SKM-1 (cell line): ENCODE measurements around the gene GRK1.

Experiments used
- DNase-seq: peaks from one replicate; lab custom pipeline; 2025; ENCODE audit not compliant: unreplicated experiment; lab: John Stamatoyannopoulos, UW

Gene GRK1

DNA sequence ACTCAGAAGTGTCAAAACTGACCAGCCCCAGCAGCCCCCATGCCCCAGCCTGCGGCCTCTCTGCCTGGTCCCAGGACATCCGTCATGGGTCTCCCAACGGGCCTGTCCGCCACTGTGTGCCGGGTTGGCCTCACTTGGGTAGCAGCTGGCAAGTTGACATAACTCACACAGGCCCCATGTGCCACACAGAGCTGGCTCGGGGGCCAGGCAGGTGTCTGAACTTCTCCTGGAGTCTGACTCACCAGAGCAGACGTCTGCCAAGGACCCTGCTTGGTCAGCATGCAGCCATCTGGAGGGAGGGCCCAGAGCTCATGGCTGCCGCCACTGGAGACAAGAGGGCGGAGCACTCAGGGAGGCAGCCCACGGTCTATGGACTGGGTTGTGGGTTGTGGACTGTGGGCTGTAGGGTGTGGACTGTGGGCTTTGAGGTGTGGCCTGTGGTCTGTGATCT lies 60.0 kb downstream of the GRK1 start:
- DNase-seq = no peak

DNA sequence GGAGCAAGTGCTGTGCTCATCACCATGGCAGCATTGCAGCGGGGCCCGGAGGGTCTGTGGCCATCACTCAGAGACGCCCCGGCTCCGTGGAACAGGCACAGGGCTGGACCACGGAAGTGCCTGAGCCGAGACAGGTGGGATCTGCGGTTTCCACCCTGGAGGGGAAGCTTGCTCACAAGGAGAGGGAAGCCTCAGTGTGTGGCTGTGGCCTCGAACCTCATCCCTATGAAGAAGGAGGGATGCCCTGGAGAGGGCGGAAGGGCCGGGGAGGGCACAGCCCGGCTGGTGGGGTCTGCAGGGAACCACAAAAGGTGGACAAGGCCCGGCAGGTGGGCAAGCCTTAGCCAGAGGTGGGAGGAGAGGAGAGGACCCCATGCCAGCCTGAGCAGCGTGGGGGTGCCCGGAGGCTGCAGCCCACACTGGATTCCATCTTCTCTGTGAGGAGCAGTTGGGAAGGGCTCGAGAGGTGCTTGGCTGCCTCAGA lies 61.6 kb downstream of the GRK1 start:
- no peak for DNase-seq

DNA sequence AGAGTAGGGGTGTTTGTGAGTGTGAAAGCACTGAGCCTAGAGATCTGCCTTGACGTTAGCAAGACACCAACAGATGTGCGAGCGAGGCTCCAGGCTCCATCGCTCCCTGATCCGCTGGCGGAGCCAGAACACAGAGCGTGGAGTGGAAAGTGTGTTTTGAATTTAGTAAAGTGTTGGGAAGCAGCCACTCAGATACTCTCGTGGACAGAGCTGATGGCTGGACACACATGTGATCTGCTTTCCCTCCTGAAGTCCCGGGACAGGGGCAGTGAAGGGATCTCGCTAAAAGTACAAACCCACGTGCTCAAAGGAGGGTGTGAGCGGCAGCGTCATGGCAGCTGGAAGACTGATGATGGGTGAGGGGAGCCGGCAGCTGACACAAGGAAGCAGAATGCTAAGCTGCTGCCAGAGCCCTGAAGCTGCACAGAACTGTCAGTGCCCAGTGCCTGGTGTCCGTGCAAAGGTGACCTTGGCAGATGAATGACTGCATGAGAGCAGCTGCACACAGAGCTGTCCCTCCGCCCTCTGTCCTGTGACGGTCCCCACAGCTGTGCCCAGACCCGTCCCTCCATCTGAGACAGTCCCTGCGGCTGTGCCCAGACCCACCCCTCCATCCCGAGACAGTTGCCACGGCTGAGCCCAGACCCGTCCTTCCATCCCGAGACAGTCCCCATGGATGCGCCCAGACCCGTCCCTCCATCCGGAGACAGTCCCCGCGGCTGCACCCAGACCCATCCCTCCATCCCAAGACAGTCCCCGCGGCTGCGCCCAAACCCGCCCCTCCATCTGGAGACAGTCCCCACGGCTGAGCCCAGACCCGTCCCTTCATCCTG lies 62.4 kb downstream of the GRK1 start:
- no peak for DNase-seq

DNA sequence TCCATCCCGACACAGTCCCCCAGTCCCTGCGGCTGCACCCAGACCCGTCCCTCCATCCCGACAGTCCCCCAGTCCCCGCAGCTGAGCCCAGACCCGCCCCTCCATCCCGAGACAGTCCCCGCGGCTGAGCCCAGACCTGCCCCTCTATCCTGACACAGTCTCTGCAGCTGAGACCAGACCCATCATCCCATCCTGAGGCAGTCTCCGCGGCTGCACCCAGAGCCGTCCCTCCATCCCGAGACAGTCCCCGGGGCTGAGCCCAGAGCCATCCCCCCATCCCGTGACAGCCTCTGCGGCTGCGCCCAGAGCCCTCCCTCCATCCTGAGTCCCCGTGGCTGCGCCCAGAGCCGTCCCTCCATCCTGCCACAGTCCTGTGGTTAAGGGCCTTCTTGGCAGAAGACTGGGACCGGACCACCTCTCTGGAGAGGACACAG lies 63.3 kb downstream of the GRK1 start:
- DNase-seq = no peak

DNA sequence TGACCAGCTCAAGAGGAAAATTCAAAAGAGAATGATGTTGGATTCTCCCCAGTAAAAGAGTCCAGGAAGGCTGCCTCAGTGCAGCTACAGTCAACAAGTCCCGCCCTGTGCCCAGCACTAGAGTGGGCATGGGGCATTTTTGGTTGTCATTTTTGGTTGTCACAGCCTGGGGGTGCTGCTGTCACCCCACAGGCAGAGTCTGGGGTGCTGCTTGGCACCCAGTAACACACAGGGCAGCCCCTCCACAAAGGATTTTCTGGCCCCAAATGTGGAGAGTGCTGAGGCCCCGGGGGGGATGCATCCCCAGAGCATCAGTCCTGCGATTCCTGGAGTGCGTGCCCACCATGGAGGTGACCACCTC lies 63.8 kb downstream of the GRK1 start:
- DNase-seq = no peak

DNA sequence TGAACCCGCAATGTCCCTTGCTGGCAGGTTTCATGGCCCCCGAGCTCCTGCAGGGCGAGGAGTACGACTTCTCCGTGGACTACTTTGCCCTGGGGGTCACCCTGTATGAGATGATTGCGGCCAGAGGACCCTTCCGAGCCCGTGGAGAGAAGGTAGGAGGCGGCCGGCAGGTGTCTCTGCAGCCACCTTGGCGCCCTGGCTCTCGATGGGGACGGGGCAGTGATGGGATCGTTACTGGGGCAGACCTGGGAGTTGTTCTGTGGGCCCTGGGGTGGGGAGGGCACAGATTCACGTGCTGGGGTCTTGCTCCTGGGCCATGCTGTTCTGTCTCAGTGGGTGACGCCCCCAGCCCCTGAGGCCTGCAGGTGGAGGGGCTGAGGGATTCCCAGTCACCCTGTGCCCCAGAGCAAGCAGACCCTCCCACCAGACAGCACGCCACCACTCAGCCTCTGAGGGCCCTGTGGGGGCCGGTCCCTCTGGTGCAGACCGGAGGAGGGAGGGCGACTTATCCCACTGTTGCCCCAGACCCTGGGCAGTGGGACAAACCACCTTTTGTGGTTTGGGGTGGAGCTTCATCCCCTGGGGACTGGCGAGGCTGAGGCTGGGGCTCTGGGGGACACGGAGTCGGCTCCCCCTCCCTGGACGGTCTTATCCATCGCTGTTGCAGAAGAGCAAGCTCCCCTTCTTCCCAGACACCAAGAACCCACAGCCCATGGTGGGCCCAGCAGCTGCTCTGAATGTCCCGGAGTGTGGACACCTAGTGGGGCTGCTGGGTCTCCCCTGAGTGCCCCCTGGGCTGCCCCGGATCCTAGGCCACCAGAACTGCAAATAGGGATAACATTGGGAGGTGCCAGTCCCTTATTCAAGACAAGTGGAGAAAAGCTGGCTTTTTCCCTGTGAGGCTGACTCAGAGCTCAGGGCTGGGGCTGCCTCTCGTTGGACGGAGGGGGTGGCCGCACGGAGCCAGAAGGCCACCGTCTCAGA lies 64.5 kb downstream of the GRK1 start:
- DNase-seq = no peak

DNA sequence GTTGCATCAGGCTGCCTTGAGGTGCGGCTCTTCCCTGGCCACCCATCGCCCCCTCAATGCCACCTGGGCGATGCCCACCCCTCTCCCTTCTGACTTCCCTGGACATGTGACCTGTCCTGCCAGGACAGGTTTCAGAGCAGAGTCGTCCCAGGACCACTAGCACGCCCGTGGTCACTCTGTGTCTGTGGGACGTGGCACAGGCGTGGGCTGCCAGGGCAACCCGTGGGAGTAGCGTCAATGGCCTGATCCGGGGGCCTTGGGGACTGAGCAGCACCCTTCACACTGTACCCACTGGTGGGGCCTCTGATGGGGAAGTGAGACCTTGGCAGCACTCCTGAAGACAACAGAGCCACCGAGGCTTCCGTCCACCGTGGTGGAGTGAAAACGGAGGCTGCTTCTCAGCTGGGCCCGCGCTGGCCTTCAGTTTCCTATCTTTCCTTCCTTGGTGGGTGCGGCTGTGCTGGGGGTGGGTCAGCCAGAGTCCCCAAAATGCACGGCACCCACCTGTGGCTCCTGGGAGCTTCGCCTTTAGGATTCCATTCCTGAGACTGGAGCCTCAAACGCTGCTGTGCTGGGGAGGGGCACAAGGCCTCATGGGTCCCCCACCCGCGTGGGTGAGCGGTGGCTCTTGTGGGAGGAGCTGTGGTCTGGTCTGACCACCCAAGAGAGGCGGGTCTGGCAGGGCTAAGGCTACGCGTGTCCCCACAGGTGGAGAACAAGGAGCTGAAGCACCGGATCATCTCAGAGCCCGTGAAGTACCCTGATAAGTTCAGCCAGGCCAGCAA lies 65.3 kb downstream of the GRK1 start:
- DNase-seq = no peak

DNA sequence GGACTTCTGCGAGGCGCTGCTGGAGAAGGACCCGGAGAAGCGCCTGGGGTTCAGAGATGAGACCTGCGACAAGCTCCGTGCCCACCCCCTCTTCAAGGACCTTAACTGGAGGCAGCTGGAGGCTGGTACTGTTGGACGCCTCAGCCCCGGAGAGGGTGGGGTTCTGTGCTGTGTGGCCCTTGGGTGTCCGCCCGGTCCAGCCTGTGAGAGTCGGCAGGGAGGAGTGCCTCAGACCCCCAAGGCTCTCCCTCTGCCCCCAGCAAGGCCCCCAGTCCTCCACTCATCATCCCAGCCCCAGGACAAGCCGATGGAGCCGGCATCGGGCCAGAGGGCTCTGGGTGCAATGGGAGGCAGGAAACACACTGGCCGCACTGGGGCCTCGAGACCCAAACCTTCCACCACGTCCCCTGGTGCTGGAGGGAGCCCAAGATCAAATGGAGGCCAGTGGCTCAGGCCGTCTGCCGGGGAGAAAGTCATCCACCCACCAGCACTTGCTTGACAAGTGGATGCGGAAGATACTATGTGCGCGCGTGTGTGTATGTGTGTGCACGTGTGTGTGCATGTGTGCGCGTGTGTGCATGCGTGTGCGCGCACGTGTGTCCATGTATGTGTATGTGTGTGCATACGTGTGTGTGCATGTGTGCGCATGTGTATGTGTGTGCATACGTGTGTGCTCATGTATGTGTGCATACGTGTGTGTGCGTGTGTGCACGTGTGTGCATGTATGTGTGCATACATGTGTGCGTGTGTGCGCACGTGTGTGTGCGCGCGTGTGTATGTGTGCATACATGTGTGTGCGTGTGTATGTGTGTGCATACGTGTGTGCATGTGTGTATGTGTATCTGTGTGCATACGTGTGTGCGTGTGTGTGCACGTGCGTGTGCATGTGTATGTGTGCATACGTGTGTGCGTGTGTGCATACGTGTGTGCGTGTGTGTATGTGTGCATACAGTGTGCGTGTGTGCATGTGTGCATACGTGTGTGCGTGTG lies 66.2 kb downstream of the GRK1 start:
- no peak for DNase-seq

DNA sequence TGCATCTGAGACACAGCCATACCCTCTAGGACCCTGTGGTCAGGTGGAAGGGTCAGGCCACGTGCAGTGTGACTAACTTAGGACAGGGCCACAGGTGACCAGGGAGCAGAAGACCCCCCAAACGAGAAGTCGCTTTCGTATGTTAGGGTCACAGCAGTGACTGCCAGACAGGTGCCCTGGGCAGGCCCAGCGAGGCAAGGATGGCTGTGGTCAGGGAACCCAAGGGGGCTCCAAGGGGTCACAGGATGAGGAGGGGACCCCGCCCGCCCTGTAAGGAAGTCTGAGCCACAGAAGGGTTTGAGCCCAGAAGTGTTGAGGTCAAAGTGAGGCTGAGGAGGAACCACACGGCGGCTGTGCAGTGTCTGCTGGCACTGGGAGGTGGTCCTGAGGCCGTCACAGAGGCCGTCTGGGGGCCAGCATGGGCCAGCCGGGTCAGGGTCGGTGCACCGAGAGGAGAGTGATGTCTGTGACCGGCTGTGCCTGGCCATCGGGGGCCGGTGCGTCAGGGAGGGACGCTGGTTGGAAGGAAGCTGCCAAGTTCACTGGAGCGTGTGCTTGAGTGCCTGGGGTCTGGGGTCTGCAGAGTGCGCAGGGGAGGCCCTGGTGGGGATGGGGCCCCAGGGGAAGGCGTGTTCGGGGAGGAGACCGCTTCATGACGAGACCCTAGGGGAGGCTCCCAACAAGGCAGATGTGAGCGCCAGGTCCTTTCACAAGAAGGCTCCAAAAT lies 67.2 kb downstream of the GRK1 start:
- DNase-seq = no peak

DNA sequence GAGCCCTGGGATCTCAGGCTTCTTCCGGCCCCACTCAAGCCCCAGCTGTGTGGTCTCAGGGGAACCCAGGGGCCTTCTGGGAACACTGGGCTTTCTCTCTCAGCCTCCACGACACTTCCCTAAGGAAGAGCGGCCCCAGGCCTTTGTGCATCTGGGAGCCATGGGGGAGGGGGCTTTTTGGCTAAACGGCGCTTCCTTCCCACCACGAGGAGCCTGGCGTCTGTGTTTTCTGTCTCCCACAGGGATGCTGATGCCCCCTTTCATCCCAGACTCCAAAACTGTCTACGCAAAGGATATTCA lies 67.8 kb downstream of the GRK1 start:
- no peak for DNase-seq

DNA sequence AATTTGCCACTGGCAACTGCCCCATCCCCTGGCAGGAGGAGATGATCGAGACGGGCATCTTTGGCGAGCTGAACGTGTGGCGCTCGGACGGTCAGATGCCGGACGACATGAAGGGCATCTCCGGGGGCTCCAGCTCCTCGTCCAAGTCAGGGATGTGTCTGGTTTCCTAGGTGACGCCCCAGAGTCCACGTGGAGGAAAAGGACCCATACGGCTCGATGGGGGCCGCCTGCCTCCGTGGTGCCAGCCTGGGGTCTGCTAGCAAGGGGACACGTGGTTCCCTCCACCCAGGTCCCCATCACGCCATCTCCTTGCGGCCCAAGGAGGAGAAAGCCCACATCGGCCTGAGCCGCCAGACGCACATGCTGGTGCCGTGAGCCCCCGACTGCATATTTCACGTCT lies 68.2 kb downstream of the GRK1 start:
- no peak for DNase-seq

DNA sequence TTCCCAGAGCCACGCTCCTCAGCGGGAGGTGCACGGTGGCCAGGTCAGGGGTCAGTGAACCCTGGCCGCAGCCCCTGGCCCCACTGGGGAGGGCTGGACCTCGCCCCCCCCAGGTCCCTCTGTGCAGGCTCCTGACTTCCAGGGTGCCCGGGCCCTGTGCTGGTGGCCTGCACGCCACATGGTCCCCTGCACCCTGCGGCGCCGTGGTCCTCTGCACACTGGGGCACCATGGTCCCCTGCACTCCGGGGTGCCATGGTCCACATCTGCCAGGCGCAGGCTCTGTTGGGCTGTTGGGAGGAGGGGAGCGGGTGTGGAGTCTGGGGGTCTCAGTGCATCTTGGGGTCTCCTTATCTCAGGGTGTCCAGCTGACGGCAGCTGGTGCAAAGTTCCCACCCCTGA lies 68.7 kb downstream of the GRK1 start:
- DNase-seq = no peak

DNA sequence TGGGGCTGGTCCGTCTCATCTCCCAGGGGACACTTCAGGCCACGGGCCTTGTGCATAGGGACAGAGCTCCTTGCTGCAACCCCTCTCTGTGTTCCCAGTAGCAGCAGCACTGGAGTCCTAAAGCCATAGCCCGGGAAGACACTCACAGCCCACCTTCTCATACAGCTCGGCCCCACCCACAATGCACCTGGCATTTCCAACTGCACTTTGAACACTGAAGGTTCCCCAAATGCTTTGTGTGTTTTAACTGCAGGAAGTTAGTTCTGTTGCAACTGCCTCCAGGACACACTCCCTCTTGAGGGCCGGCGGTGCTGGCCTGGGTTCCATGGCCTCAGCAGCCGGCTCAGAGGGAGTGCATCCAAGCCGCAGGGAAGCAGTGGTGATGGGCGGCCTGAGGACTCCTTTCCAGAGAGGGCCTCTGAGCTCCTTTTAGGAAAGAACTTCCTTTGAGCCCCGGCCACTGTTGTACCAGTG lies 69.3 kb downstream of the GRK1 start:
- DNase-seq = peak; percentile 22

DNA sequence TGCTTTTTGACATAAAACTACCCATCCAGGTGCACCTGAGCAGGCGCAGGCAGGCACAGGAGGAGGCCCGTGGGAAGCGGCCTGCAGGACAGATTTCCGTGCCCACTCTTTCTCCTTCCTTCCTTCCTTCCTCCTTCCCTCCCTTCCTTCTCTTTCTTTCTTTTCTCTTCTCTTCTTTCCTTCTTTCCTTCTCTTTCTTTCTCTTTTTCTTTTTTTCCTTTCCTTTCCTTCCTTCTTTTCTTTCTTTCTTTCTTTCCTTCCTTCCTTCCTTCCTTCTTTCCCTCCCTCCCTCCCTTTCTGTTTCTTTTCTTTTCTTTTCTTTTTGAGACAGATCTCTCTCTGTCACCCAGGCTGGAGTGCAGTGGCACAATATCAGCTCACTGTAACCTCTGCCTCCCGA lies 70.8 kb downstream of the GRK1 start:
- no peak for DNase-seq

DNA sequence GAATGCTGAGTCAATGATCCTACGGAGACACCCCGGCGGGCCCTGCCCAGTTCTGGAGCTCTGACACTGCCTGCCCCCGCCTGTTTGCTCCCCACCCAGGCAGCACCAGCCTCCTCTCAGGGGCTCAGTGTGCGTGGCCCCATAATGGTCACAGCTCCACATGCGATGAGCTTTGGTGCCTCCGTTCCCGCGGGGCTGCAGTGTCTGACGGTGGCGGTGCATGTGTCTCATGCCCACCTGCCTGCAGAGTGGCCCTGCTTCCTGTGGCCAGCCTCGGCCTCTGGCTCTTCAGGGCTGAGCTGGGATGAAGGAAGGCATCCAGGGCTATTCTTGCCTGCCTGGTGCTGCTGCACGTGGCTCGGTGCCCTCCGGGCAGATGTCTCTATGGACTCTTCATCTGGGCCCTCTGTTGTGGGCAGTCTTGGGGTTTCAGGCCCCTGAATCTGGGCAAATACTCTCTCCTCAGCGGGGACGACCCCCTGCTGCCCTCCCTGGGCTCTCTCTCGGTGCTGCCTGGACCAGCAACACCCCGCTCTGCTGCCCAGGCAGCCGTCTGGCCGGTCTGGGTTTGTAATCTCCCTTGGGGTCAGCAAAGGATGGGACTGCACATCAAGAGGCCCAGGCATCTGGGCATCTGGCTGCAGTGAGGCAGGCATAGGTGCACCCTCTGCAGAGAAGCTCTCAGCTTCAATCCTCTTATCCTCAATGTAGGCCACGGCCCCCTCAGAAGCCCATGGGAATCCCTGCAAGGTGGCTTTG lies 72.7 kb downstream of the GRK1 start:
- DNase-seq = no peak

DNA sequence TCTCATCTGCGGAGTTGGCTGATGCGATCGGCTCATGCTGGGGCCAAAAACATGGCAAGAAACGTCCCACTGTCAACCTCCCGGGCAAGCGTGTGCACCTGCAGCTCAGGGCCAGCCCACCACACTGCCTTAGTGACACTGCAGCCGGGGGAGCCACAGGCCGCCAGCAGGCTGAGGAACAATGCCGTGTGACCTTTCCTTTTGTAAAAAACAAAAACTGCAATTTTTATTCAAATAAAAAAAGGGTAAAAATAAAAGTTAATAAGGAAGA lies 73.2 kb downstream of the GRK1 start:
- DNase-seq = no peak

DNA sequence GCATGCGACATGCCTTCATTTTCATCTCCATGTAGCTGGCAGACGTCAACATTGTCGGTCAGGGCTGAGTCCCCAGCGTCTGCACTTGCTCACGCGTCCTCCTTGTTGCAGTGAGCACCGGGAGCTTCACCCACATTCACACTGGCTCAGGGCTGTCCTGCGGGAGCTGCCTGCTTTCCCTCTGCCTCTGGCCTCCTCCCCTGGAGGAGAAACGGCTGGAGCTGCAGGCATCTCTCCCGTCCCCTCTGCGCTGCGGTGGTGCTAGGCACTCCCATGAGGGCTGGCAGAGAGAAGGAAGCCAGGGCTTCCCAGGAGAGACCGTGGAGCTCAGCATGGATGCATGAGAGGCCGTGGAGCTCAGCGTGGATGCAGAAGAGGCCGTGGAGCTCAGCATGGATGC lies 73.6 kb downstream of the GRK1 start:
- no peak for DNase-seq

DNA sequence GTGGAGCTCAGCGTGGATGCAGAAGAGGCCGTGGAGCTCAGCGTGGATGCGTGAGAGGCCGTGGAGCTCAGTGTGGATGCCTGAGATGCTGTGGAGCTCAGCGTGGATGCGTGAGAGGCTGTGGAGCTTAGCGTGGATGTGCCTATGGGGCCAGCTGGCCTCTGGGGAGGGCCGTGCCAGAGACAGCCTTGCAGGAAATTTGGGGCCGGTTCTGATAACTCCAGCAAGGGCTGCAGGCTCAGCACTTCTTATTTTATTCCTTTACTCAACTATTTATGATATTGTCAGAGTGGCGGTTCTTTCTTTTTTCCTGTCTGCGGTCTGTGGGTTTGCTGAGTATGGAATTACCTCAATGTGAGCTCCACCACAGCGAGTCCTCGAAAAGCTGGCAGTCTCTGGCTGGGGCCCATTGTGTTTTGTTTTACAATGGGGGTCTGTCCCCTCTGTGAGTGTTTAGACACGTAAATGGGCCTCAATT lies 74.2 kb downstream of the GRK1 start:
- peak; percentile 32 for DNase-seq

DNA sequence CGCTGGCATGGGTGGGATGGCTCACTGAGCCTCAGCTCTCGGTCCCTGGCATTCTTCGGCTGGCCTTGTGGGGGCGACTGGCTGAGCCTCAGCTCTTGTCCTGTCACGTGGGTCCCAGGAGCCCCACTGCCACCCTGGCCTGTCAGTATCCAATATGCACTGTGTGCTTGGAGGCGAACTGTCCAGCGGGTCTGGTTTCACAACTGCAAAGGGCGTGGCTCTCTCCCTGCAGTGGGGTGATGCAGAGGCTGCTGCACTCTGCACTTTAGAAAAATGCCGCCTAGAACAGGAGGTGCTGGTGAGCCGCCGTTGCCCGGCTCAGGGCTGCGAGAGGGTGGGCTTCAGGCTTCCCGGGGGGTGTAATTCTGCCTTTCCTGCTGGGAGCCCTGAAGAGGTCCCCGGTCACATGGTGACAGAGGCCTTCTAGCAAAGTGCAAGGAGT lies 75.0 kb downstream of the GRK1 start:
- DNase-seq = peak; percentile 69
